Breast epithelium (tissue), 4 donors: ENCODE results near the gene THOC3. TPM values are rescaled to one million over a fixed set of nuclear protein-coding genes. Genes with fewer than 3 reads are reported as not detected.
"Not testable (repeated sequence)": the region's sequence is repeated elsewhere in the genome, so short reads cannot be mapped to it uniquely, and the experiment has no call there.

Experiments used
- DNase-seq, 2 donors: peaks; one replicate each; pipeline ENCODE4 v3.0.0-alpha.2; 2019; ENCODE audit warnings: low spot score in 2 of 2
- H3K27ac ChIP-seq, 2 donors: fragments of 200-600 bp; sonication (generic) in 1 of 2; one replicate each; pipeline ENCODE4 v1.5.1; 2016 to 2019; ENCODE audit warnings: mild to moderate bottlenecking in 1 of 2
- H3K27me3 ChIP-seq, 2 donors: fragments of 200-600 bp; sonication (generic) in 1 of 2; one replicate each; pipeline versions ENCODE4 v1.5.1 to v1.6.0; 2017 to 2019; ENCODE audit warnings: control low read depth in 1 of 2, mild to moderate bottlenecking in 1 of 2
- H3K36me3 ChIP-seq: fragments of 200-600 bp; one replicate; pipeline ENCODE4 v1.5.1; 2019
- H3K4me1 ChIP-seq, 2 donors: fragments of 200-600 bp; sonication (generic); one replicate each; pipeline ENCODE4 v1.5.1; 2016 to 2019; ENCODE audit warnings: control low read depth in 1 of 2
- H3K4me3 ChIP-seq, 3 donors: fragments of 200-600 bp; sonication (generic); 1 replicate in 2 of 3; 2 replicates in 1 of 3; pipeline ENCODE4 v1.5.1; 2016 to 2019; ENCODE audit warnings: mild to moderate bottlenecking in 3 of 3, moderate library complexity in 2 of 3
- H3K9me3 ChIP-seq, 2 donors: fragments of 200-600 bp; sonication (generic) in 1 of 2; one replicate each; pipeline ENCODE4 v1.5.1; 2016 to 2019; ENCODE audit warnings: control low read depth in 1 of 2
- POLR2A ChIP-seq: fragments of 450-650 bp; IDR thresholded peaks from one replicate; pipeline ENCODE4 v1.6.1; 2016; ENCODE audit warnings: antibody characterized with exemption, mild to moderate bottlenecking, moderate library complexity
- POLR2AphosphoS5 ChIP-seq, 3 donors: sonication (generic); formaldehyde crosslinking; IDR thresholded peaks; one replicate each; pipeline ENCODE4 v1.6.1; 2017; ENCODE audit warnings: antibody characterized with exemption in 3 of 3
- intact Hi-C: fragments of 100-400 bp; cut with DNase I; formaldehyde crosslinking; loops from one replicate; pipeline ENCODE4 v1.15.1; 2023; ENCODE audit warnings: low total_unique reads
- total RNA-seq, 3 donors: library from RNA; depleted of rRNA; stranded (reverse); fragments of >200 nt; gene quantifications; one replicate each; pipeline ENCODE4 v1.1.0, GENCODE V29; 2016
- TF ChIP-seq, protein P1 (sequence below), 3 donors: fragments of 450-650 bp; IDR thresholded peaks; one replicate each; pipeline ENCODE4 v1.5.1; 2016 to 2017; ENCODE audit warnings: antibody characterized with exemption in 3 of 3, mild to moderate bottlenecking in 3 of 3, moderate library complexity in 3 of 3

The THOC3 gene
- total RNA-seq, 3 donors from 2014 or later = 20.5 to 48.9 (median 42.3) TPM

DNA sequence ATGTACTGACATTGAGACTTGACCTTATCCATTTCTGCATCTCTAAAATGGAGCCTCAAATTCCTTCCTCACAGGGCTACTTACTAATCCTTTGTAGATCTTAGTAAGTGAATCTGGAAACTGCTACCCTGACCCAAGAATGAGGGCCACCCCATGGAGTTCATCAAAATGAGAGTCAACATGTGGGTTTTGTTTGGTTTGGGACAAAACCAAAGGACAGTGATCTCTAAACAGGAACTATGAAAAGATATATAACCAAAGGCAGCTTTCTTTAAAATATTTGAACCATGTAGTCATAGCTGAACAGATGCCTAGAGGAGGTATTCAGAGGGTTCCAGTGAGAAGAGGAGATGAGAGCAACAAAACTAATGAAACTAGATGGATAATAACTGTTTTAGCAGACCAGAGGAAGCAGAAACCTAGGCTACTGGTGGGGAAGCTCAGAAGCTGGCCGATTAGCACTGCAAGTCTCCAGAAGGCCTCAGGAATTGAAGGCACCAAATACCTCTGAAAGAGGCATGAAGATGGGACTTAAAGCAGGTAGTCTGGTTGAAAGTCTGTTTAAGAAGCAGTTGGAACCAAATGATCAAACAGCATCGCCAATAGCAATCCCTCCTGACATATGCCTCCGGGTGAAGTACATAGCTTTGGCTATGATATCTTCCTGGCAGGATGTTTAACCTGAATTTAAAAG lies 45.8 kb downstream of the THOC3 start:
- H3K27me3 ChIP-seq = no peaks in the 10 kb centered on the region
- no peaks in the 10 kb centered on the region for H3K4me1 ChIP-seq
- H3K4me3 ChIP-seq = no peak overlapping the region
- no peak overlapping the region for H3K27ac ChIP-seq
- H3K9me3 ChIP-seq = no peaks in the 10 kb centered on the region
- no peaks in the 10 kb centered on the region for H3K36me3 ChIP-seq
- intact Hi-C loops = no loop called here
- TF ChIP-seq POLR2A = no peak
- TF ChIP-seq, protein P1, sequence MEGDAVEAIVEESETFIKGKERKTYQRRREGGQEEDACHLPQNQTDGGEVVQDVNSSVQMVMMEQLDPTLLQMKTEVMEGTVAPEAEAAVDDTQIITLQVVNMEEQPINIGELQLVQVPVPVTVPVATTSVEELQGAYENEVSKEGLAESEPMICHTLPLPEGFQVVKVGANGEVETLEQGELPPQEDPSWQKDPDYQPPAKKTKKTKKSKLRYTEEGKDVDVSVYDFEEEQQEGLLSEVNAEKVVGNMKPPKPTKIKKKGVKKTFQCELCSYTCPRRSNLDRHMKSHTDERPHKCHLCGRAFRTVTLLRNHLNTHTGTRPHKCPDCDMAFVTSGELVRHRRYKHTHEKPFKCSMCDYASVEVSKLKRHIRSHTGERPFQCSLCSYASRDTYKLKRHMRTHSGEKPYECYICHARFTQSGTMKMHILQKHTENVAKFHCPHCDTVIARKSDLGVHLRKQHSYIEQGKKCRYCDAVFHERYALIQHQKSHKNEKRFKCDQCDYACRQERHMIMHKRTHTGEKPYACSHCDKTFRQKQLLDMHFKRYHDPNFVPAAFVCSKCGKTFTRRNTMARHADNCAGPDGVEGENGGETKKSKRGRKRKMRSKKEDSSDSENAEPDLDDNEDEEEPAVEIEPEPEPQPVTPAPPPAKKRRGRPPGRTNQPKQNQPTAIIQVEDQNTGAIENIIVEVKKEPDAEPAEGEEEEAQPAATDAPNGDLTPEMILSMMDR (IDR thresholded peaks at IDR 0.05) = no peak
- no peak for TF ChIP-seq POLR2AphosphoS5 (IDR thresholded peaks at IDR 0.05)
- no peak for DNase-seq

DNA sequence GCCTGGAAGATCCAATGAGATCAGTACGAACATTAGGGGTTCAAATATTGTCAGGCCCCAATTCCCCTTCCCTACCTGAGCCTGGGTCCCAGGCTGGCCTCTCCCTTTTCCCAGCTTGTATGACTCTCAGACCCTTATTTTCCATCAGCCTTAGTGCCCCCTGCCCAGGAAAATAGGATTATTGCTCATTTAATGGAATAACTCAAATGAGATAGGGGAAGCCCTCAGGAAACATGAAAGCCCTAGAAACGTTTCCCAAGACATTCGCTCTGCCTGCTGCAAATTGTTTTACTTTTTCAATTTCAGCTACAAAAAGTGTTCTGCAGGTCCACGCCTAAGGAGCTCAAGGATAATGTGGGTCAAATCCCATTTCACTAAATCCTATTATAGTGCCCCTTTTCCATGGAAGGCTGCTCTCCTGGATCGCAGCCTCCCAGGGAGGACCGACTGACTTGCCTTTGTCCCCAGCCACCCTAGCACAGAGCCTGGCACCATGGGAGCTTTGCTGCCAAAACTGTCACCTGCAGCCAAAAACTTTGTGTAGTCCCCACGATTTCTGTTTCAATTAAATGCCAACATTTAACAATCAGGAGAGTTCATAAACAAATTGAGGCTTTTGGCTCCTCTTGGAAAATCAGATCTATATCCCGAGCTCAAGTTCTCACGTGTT lies 46.9 kb downstream of the THOC3 start:
- H3K27me3 ChIP-seq = no peaks in the 10 kb centered on the region
- no peak overlapping the region for H3K27ac ChIP-seq
- no peaks in the 10 kb centered on the region for H3K36me3 ChIP-seq
- no peaks in the 10 kb centered on the region for H3K4me1 ChIP-seq
- no peak for DNase-seq
- no peaks in the 10 kb centered on the region for H3K9me3 ChIP-seq
- TF ChIP-seq POLR2A (no peak), POLR2AphosphoS5 (IDR thresholded peaks at IDR 0.05) (no peak)
- TF ChIP-seq, protein P1 (IDR thresholded peaks at IDR 0.05) = no peak
- H3K4me3 ChIP-seq = no peak overlapping the region
- intact Hi-C loops = no loop called here

DNA sequence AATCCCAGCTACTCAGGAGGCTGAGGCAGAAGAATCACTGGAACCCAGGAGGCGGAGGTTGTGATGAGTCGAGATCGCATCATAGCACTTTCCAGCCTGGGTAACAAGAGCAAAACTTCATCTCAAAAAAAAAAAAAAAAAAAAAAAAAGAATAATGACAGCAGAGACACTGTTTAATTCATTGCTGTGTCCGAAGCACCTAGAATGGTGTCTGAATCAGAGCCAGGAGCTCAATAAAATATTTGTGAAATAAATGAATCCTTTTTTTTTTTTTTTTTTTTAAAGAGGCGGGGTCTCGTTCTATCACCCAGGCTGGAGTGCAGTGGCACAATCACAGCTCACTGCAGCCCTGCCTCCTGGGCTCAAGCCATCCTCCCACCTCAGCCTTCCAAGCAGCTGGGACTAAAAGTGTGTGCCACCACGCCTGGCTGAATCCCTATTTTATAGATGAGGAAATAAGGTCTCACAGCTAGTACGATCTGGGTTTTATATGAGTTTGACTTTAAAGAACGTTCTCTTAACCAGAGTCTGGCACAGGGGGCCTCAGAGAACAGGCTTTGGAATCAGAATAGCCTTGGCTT lies 47.8 kb downstream of the THOC3 start:
- no peak for DNase-seq
- intact Hi-C loops = no loop called here
- Histone ChIP-seq H3K36me3 (no peaks in the 10 kb centered on the region), H3K9me3 (no peaks in the 10 kb centered on the region), H3K4me3 (no peak overlapping the region), H3K27me3 (no peaks in the 10 kb centered on the region), H3K4me1 (no peaks in the 10 kb centered on the region), H3K27ac (no peak overlapping the region)
- TF ChIP-seq, protein P1 (IDR thresholded peaks at IDR 0.05) = no peak
- no peak for TF ChIP-seq POLR2AphosphoS5 (IDR thresholded peaks at IDR 0.05)
- TF ChIP-seq POLR2A = no peak

DNA sequence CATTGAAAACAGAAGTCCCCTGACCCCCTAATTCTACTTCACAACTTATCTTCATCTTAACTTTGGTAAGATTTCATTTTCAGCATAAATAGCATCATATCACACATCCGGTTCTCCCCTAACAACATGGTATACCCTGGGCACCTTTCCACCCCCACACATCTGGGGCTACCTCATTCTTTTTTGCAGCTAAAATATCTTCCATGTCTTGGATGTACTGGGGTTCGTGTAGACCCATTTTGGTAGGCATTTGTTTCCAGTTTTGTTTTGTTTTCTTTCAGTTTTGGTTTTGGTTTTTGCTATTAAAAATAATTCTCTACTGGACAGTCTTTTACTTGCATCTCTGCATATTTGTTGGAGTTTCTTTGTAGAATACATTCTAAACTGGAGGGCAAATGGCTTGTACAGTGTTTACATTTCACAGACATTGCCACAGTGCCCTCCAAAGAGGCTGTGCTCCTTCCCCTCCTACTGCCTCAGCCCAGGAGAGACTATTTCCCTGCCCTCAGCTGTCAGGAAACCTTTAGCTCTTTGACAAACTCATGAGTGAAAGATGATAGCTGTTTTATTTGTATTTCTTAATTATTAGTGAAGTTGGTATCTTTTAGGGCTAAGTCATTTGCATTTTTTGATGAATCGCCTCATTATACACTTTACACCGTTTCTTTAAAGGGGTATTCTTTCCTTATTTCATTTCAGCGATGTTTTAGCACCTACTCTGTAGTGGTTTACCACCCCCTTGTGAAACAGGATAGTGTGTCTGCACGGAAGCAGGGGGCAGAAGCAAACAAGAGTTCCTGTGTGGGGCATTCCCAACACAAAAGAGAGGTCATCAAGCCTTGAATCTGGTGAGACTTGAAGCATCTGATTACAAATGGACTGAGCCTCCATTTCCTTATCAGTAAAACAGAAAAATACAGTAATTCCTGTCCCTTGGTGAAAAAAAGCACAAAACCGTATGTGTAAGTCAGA lies 52.8 kb downstream of the THOC3 start:
- H3K4me3 ChIP-seq, H3K27me3 ChIP-seq, H3K4me1 ChIP-seq, H3K36me3 ChIP-seq, DNase-seq, intact Hi-C loops, H3K9me3 ChIP-seq, H3K27ac ChIP-seq: not testable (repeated sequence)

DNA sequence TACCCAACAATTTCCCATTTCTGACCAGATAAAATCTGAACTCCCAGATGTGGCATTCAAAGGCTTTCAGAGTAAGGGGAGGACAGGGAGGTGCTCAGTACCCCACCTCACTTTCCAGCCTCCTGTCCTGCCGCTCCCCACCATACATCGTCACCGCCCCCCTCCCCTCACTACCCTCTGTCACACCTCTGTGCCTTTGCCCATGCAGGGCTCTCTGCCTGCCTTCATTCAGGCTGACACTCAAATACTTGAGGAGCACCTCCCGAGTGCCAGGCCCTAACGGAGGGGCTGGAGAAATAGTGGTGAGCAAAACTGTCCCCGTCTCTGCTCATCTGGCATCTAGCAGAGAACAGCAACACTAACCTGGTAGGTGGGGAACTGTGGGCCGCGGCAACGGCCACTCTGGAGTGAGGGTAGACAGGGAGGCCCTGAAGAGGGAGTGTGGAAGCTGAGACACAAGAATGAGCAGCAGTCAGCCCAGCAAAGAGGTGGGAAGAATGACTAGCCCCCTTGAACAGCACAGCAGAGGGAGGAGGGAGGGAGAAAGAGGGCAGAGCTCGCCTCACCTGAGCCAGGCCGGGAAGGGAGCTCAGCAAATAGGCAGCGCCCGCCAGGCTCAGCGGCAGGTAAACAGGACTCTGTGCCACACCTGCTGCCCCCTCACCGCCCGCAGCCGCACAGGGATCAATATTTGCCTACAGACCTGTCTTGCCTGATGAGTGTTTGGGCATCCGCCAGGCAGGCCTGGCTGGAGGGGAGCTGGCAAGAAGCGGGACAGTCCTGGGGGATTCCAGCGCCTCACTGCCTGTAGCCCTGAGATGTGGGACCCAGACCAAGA lies 54.1 kb downstream of the THOC3 start:
- H3K4me1 ChIP-seq, H3K36me3 ChIP-seq, DNase-seq, H3K9me3 ChIP-seq, H3K4me3 ChIP-seq, H3K27me3 ChIP-seq, intact Hi-C loops: not testable (repeated sequence)
- peak overlapping the region in 1 of 2 donors; percentile 25 for H3K27ac ChIP-seq

DNA sequence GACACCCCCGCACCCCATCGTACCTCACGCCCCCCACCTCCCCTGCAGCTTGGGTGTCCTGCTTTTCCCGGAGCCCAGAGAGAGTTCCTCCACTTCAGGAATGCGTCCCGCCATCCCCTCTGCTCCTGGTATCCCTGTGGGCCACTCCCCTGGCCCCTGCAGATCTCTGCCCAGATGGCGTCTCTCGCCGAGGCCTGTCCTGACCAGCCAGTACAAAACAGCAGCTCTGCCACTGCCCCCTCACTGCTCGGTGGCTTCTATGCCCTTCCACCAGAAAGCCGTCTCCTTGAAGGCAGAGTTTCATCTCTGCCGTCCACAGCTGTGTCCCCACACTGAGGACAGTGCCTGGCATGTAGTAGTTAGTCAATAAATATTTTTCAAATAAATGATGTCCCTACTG lies 58.0 kb downstream of the THOC3 start:
- H3K4me1 ChIP-seq, H3K4me3 ChIP-seq, H3K9me3 ChIP-seq, H3K36me3 ChIP-seq, intact Hi-C loops, H3K27me3 ChIP-seq, H3K27ac ChIP-seq, DNase-seq: not testable (repeated sequence)
